Measurements from ENCODE around the gene IFFO2. TPM values are rescaled to one million over a fixed set of nuclear protein-coding genes. Genes with fewer than 3 reads are reported as not detected.
A peak's percentile ranks its signal among the peaks of the same experiment; 100 is the strongest.

Gene IFFO2
- total and polyA plus RNA-seq, 2 of the 13 experiments (the other 11 are each of a cell fraction or from before 2014, with no cell fraction given), result 7.3 to 16.7 TPM

GRCh38 chr1:18936814-18937481 lies 19.5 kb downstream of the IFFO2 start (continued):
- 0 out of 2 replicates have a peak, but pooled peaks have one; percentile 31 for TF ChIP-seq ZNF280D (CRISPR knock-in tag; IDR thresholded peaks at IDR 0.05)
- no peak for TF ChIP-seq ZNF747 (CRISPR knock-in tag; IDR thresholded peaks at IDR 0.05; ENCODE audit: borderline replicate concordance)
- TF ChIP-seq ZNF660 (CRISPR knock-in tag; IDR thresholded peaks at IDR 0.05; ENCODE audit: borderline replicate concordance, low read depth), result no peak
- TF ChIP-seq POLR2AphosphoS5 (IDR thresholded peaks at IDR 0.05; ENCODE audit: low read depth, low read length), result no peak
- TF ChIP-seq ZNF136 (CRISPR knock-in tag; IDR thresholded peaks at IDR 0.05; ENCODE audit: low read depth), result no peak
- TF ChIP-seq ZBTB20 (CRISPR knock-in tag; IDR thresholded peaks at IDR 0.05; ENCODE audit: borderline replicate concordance, low read depth), result no peak
- TF ChIP-seq ZNF704 (CRISPR knock-in tag; IDR thresholded peaks at IDR 0.05; ENCODE audit: borderline replicate concordance), result no peak
- TF ChIP-seq POLR2G (IDR thresholded peaks at IDR 0.05; ENCODE audit: low read depth, low read length), result no peak
- TF ChIP-seq SALL1 (CRISPR knock-in tag; IDR thresholded peaks at IDR 0.05), result peak; percentile 90
- no peak for TF ChIP-seq POGZ (CRISPR knock-in tag; IDR thresholded peaks at IDR 0.05)
- TF ChIP-seq MAX (IDR thresholded peaks at IDR 0.05), result peak; percentile 98
- TF ChIP-seq ZNF709 (CRISPR knock-in tag; IDR thresholded peaks at IDR 0.05), result no peak
- no peak for TF ChIP-seq CBX5 (CRISPR knock-in tag; IDR thresholded peaks at IDR 0.05; ENCODE audit: borderline replicate concordance)
- no peak for TF ChIP-seq ZNF432 (CRISPR knock-in tag; IDR thresholded peaks at IDR 0.05; ENCODE audit: borderline replicate concordance)
- no peak for TF ChIP-seq MAZ (IDR thresholded peaks at IDR 0.05; ENCODE audit: borderline replicate concordance, low read depth, low read length)
- 0 out of 2 replicates have a peak, but pooled peaks have one; percentile 45 for TF ChIP-seq MAZ (CRISPR knock-in tag; IDR thresholded peaks at IDR 0.05; ENCODE audit: low read depth)
- no peak for TF ChIP-seq PRDM10 (CRISPR knock-in tag; IDR thresholded peaks at IDR 0.05; ENCODE audit: low read depth)
- no peak for TF ChIP-seq KAT8 (CRISPR knock-in tag; IDR thresholded peaks at IDR 0.05)
- peak; percentile 22; the same call in 1 of the 2 replicates for TF ChIP-seq MXD3 (CRISPR knock-in tag; IDR thresholded peaks at IDR 0.05)
- TF ChIP-seq SP5 (CRISPR knock-in tag; IDR thresholded peaks at IDR 0.05; ENCODE audit: borderline replicate concordance, low read depth), result peak; percentile 57; the same call in 1 of the 2 replicates
- TF ChIP-seq ZZZ3 (CRISPR knock-in tag; IDR thresholded peaks at IDR 0.05; ENCODE audit: borderline replicate concordance), result no peak
